ENCODE data around the gene DCAF12L1. TPM values are rescaled to one million over a fixed set of nuclear protein-coding genes. Genes with fewer than 3 reads are reported as not detected.

The DCAF12L1 gene
- polyA plus RNA-seq: under 1 TPM in 1 of 3 donors, not detected in 2; 0.10 TPM

GRCh38 chrX:126552313-126553022, at the start of gene DCAF12L1:
TSS of gene DCAF12L1 (minus strand) at chrX:126552814. CDS start at chrX:126552608, 206 bp downstream.
- WGBS, 3 donors: 4 to 43% (median 11%) methylated on average over 39 to 83 of the region's 83 CpGs
- H3K27ac ChIP-seq (ENCODE audit: low read depth, low read length): no peak within 1 kb of the TSS

GRCh38 chrX:126580877-126581276, 28.3 kb upstream of the DCAF12L1 start:
- H3K27ac ChIP-seq (ENCODE audit: low read depth, low read length): no peak overlapping the region
- WGBS, 3 donors: 35 to 46% (median 41%) methylated on average over 10 to 39 of the region's 39 CpGs

GRCh38 chrX:126575911-126576310, 23.3 kb upstream of the DCAF12L1 start:
- 26 to 67% (median 43%) methylated on average over 1 of the region's 1 CpG for WGBS, 3 donors
- no peak overlapping the region for H3K27ac ChIP-seq (ENCODE audit: low read depth, low read length)

GRCh38 chrX:126557151-126557550, 4.5 kb upstream of the DCAF12L1 start:
- H3K27ac ChIP-seq (ENCODE audit: low read depth, low read length): no peak overlapping the region

GRCh38 chrX:126551725-126552312, 795 bp downstream of the DCAF12L1 start:
- H3K27ac ChIP-seq (ENCODE audit: low read depth, low read length): no peak overlapping the region
- WGBS, 3 donors: 58 to 77% (median 70%) methylated on average over 24 to 43 of the region's 43 CpGs

More at GRCh38 chrX:126557151-126557550, 4.5 kb upstream of the DCAF12L1 start:
- WGBS, 3 donors: 19 to 44% (median 41%) methylated on average over 1 of the region's 1 CpG

GRCh38 chrX:126551306-126551705, 1.3 kb downstream of the DCAF12L1 start:
- 86 to 93% (median 88%) methylated on average over 17 of the region's 17 CpGs for WGBS, 3 donors
- H3K27ac ChIP-seq (ENCODE audit: low read depth, low read length): no peak overlapping the region

- no peak overlapping the region for H3K27ac ChIP-seq (ENCODE audit: low read depth, low read length)
- WGBS, 3 donors: 64 to 81% (median 65%) methylated on average over 6 of the region's 6 CpGs
Observed at GRCh38 chrX:126550816-126551215, 1.8 kb downstream of the DCAF12L1 start.

GRCh38 chrX:126509923-126510322, 42.7 kb downstream of the DCAF12L1 start:
- 48 to 50% (median 50%) methylated on average over 3 of the region's 3 CpGs for WGBS, 3 donors
- no peak overlapping the region for H3K27ac ChIP-seq (ENCODE audit: low read depth, low read length)
